Endothelial cell of umbilical vein (primary cell): Measurements from ENCODE around the gene BCCIP. TPM values are rescaled to one million over a fixed set of nuclear protein-coding genes. Genes with fewer than 3 reads are reported as not detected.

Source experiments
- BruUV-seq: library from RNA; stranded (reverse); fragments of 400-500 nt; replicated peaks from 2 replicates; lab custom pipeline; 2021; lab: Mats Ljungman, UMichigan
- CTCF ChIA-PET: fragments of 300-600, 350-600 bp; sonication (Branson Sonifier 250); formaldehyde crosslinking; loops from one replicate; lab custom pipeline; 2021; ENCODE audit warnings: antibody characterized with exemption, inconsistent platforms; lab: Charles Lee
- POLR2A ChIA-PET: fragments of 300-600, 350-600 bp; sonication (Branson Sonifier 250); formaldehyde crosslinking; loops from one replicate; lab custom pipeline; 2021; ENCODE audit warnings: antibody characterized with exemption, inconsistent platforms; lab: Charles Lee
- DNase-seq: peaks from one replicate; pipeline ENCODE4 v3.0.0-alpha.2; 2011; ENCODE audit warnings: low read depth, low spot score
- FAIRE-seq: peaks from 2 replicates; lab custom pipeline; 2011; peaks lifted over from hg19 to GRCh38; lab: Jason Lieb, UNC
- H2AFZ ChIP-seq: 2 replicates; pipeline ENCODE4 v1.6.0; 2012; ENCODE audit warnings: low read depth, low read length, control low read depth, inconsistent platforms
- H3K27ac ChIP-seq: 2 replicates; pipeline ENCODE4 v1.5.1; 2011; ENCODE audit warnings: low read depth, mild to moderate bottlenecking, control low read depth, low read length, moderate library complexity; ENCODE audit not compliant: insufficient read depth
- H3K27me3 ChIP-seq, 2 experiments: 2 replicates each; pipeline versions ENCODE4 v1.6.0 to v1.6.1; 2011; ENCODE audit warnings: low read length in 2 of 2, mixed read lengths in 1 of 2; ENCODE audit not compliant: control insufficient read depth in 2 of 2, insufficient read depth in 2 of 2
- H3K36me3 ChIP-seq, 2 experiments: 2 replicates in 1 of 2; 3 replicates in 1 of 2; pipeline ENCODE4 v1.5.1; 2011; ENCODE audit warnings: low read length in 2 of 2, mild to moderate bottlenecking in 1 of 2, moderate library complexity in 1 of 2; ENCODE audit not compliant: control insufficient read depth in 2 of 2, insufficient read depth in 2 of 2; ENCODE audit errors: extremely low read depth in 1 of 2
- H3K4me1 ChIP-seq: 3 replicates; pipeline ENCODE4 v1.5.1; 2011; ENCODE audit warnings: mild to moderate bottlenecking, low read length; ENCODE audit not compliant: control insufficient read depth, insufficient read depth; ENCODE audit errors: extremely low read depth
- H3K4me2 ChIP-seq: 2 replicates; pipeline ENCODE4 v1.6.1; 2011; ENCODE audit warnings: low read length, control low read depth, mixed read lengths; ENCODE audit not compliant: insufficient read depth
- H3K4me3 ChIP-seq, 3 experiments: fragments of 200-600 bp in 1 of 3; sonication (generic), shearing (Covaris generic) in 1 of 3; replicated peaks in 1 of 3; 2 replicates each; pipeline ENCODE4 v1.5.1; 2011 to 2016; ENCODE audit warnings: control low read depth in 3 of 3, low read length in 3 of 3, mild to moderate bottlenecking in 2 of 3, inconsistent platforms in 1 of 3, low read depth in 1 of 3, moderate library complexity in 1 of 3; ENCODE audit not compliant: insufficient read depth in 1 of 3
- H3K79me2 ChIP-seq: 2 replicates; pipeline ENCODE4 v1.6.0; 2012; ENCODE audit warnings: low read length, inconsistent platforms; ENCODE audit not compliant: control insufficient read depth, insufficient read depth
- H3K9ac ChIP-seq: replicated peaks from 2 replicates; pipeline ENCODE3; 2011; ENCODE audit warnings: low read length, control low read depth; ENCODE audit not compliant: insufficient read depth; ENCODE audit errors: extremely low read depth
- H3K9me1 ChIP-seq: replicated peaks from 3 replicates; pipeline ENCODE4 v1.6.0; 2011; ENCODE audit warnings: mild to moderate bottlenecking, low read length; ENCODE audit not compliant: control insufficient read depth, insufficient read depth; ENCODE audit errors: extremely low read depth
- H3K9me3 ChIP-seq: replicated peaks from 2 replicates; pipeline ENCODE4 v1.5.1; 2012; ENCODE audit warnings: low read length, inconsistent platforms; ENCODE audit not compliant: control insufficient read depth, insufficient read depth
- H4K20me1 ChIP-seq: replicated peaks from 2 replicates; pipeline ENCODE3; 2011; ENCODE audit warnings: mild to moderate bottlenecking, low read length; ENCODE audit not compliant: control insufficient read depth, insufficient read depth; ENCODE audit errors: extremely low read depth
- CTCF ChIP-seq, 2 donors: IDR thresholded peaks; 1 replicate in 1 of 2; 2 replicates in 1 of 2; pipeline ENCODE4 v1.5.1; 2011; ENCODE audit warnings: low read length in 2 of 2, mild to moderate bottlenecking in 2 of 2, moderate library complexity in 2 of 2, control low read depth in 1 of 2, inconsistent platforms in 1 of 2, low read depth in 1 of 2; ENCODE audit not compliant: insufficient read depth in 1 of 2; ENCODE audit errors: extremely low read depth in 1 of 2
- EZH2 ChIP-seq: IDR thresholded peaks from 2 replicates; pipeline ENCODE4 v1.6.1; 2012; ENCODE audit warnings: borderline replicate concordance, low read depth, mild to moderate bottlenecking, moderate library complexity, low read length, inconsistent platforms; ENCODE audit not compliant: severe bottlenecking
- FOS ChIP-seq: IDR thresholded peaks from 2 replicates; pipeline ENCODE4 v1.6.1; 2011; ENCODE audit warnings: mild to moderate bottlenecking, low read length, moderate library complexity, borderline replicate concordance; ENCODE audit not compliant: insufficient read depth
- GATA2 ChIP-seq: IDR thresholded peaks from 2 replicates; pipeline ENCODE4 v1.7.0; 2011; ENCODE audit warnings: low read depth, mild to moderate bottlenecking, moderate library complexity, mixed read lengths, low read length; ENCODE audit not compliant: insufficient read length, insufficient read depth
- JUN ChIP-seq: IDR thresholded peaks from 2 replicates; pipeline ENCODE4 v1.6.1; 2011; ENCODE audit warnings: borderline replicate concordance, low read depth; ENCODE audit not compliant: insufficient read length, insufficient read depth
- MAX ChIP-seq: IDR thresholded peaks from 2 replicates; pipeline ENCODE4 v1.6.1; 2011; ENCODE audit not compliant: insufficient read depth, insufficient read length
- MYC ChIP-seq: IDR thresholded peaks from one replicate; pipeline ENCODE4 v1.6.1; 2011; ENCODE audit warnings: mild to moderate bottlenecking, low read depth, low read length
- POLR2A ChIP-seq: IDR thresholded peaks from 2 replicates; pipeline ENCODE4 v1.6.1; 2012; ENCODE audit warnings: low read depth, mild to moderate bottlenecking, control low read depth, low read length
- POLR2AphosphoS5 ChIP-seq: IDR thresholded peaks from 2 replicates; pipeline ENCODE4 v1.6.1; 2012; ENCODE audit warnings: low read depth, mild to moderate bottlenecking, control low read depth, low read length, moderate library complexity; ENCODE audit not compliant: insufficient read depth
- dilution Hi-C: fragments of 300-500 bp; cut with MboI; formaldehyde crosslinking; loops from one replicate; pipeline ENCODE4 v1.15.0; 2019; ENCODE audit warnings: low sequenced_read_pairs; ENCODE audit not compliant: extremely low pct_ligation_motif_present
- intact Hi-C: fragments of 100-400 bp; cut with micrococcal nuclease; formaldehyde crosslinking; loops from one replicate; pipeline ENCODE4 v1.10.0; 2022
- polyA plus RNA-seq, 4 experiments: library from polyadenylated mRNA; depleted of rRNA in 3 of 4; stranded (reverse) in 3 of 4; unstranded in 1 of 4; fragments of >200 nt; gene quantifications; 2 replicates each; pipeline versions ENCODE4 v1.2.1 to v1.2.3, GENCODE V29; 2011 to 2012; ENCODE audit warnings: missing spikeins in 1 of 4
- total RNA-seq: library from RNA; stranded (reverse); gene quantifications from 2 replicates; pipeline ENCODE4 v1.2.3, GENCODE V29; 2021

Gene BCCIP
- total and polyA plus RNA-seq, 2 donors (not counting 3 experiments of a cell fraction or from before 2014, with no cell fraction given), result 14.5 to 73.5 TPM

- no peak overlapping the region for H3K9ac ChIP-seq
- H4K20me1 ChIP-seq, result no peaks in the 10 kb centered on the region
- BruUV-seq, result no TSS peak
- dilution Hi-C loops, result no loop called here
- no peak overlapping the region for H2AFZ ChIP-seq
- POLR2A ChIA-PET, result no interaction called here
- peaks cover 0 to 2% of the 10 kb centered on the region in 2 experiments for H3K27me3 ChIP-seq
- H3K9me3 ChIP-seq, result no peaks in the 10 kb centered on the region
- intact Hi-C loops, result no loop called here
- H3K36me3 ChIP-seq, result no peaks in the 10 kb centered on the region
- H3K4me3 ChIP-seq, result no peak overlapping the region
- H3K27ac ChIP-seq, result no peak overlapping the region
- H3K9me1 ChIP-seq, result no peaks in the 10 kb centered on the region
- H3K79me2 ChIP-seq, result no peaks in the 10 kb centered on the region
- FAIRE-seq (no peak), DNase-seq (no peak)
- CTCF ChIA-PET, result no interaction called here
- no peak overlapping the region for H3K4me2 ChIP-seq
- TF ChIP-seq POLR2AphosphoS5, result no peak
- no peak for TF ChIP-seq FOS
- no peak for TF ChIP-seq MAX
- no peak for TF ChIP-seq EZH2
- TF ChIP-seq MYC, result no peak
- TF ChIP-seq GATA2, result no peak
- no peak for TF ChIP-seq JUN
- TF ChIP-seq CTCF (IDR thresholded peaks at IDR 0.05; ENCODE audit: extremely low read depth in 1 of 2, insufficient read depth in 1 of 2, low read depth in 1 of 2, low read length in 2 of 2), result no peak
- no peak for TF ChIP-seq POLR2A
- no peaks in the 10 kb centered on the region for H3K4me1 ChIP-seq
These were observed 49.4 kb upstream of the BCCIP start for GRCh38 chr10:125773687-125774543.
